IPS-18a (cell line): ENCODE results near the gene TCTN3.
"Not testable (repeated sequence)": the region's sequence is repeated elsewhere in the genome, so short reads cannot be mapped to it uniquely, and the experiment has no call there.

Experiments used
- H3K27ac ChIP-seq: one replicate; pipeline ENCODE4 v1.5.1; 2013; ENCODE audit warnings: low read length
- H3K27me3 ChIP-seq: one replicate; pipeline ENCODE4 v1.6.1; 2013; ENCODE audit warnings: mild to moderate bottlenecking, low read length; ENCODE audit not compliant: control insufficient read depth, insufficient read depth
- H3K36me3 ChIP-seq: one replicate; pipeline ENCODE4 v1.6.1; 2013; ENCODE audit warnings: low read depth, low read length; ENCODE audit not compliant: control insufficient read depth
- H3K4me1 ChIP-seq: one replicate; pipeline ENCODE4 v1.6.1; 2013; ENCODE audit warnings: low read depth, low read length; ENCODE audit not compliant: control insufficient read depth
- H3K4me3 ChIP-seq: one replicate; pipeline ENCODE4 v1.5.1; 2013; ENCODE audit warnings: low read length
- H3K9ac ChIP-seq: one replicate; pipeline ENCODE4 v1.6.1; 2013; ENCODE audit warnings: mild to moderate bottlenecking, low read length, moderate library complexity
- H3K9me3 ChIP-seq: one replicate; pipeline ENCODE4 v1.6.1; 2013; ENCODE audit warnings: low read depth, low read length; ENCODE audit not compliant: control insufficient read depth

The TCTN3 gene

DNA sequence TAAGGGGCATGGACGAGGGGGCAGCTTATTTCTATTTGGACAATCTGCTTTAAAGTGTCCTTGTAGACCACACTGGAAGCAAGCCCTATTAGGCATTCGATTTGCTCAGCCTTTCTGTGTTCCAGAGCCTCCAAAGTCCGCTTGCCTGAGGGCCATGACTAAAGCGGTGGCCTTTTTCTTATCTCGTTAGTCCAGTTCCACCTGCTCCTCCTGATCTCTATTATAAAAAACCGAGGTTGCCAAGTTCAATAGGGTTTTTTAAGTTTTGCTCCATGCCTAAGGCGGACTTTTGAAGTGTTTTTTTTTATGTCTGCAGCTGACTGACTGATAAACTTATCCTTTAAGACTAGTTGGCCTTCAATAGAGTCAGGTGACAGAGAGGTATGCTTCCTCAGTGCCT, 27.0 kb upstream of the TCTN3 start:
- H3K27ac ChIP-seq, H3K9me3 ChIP-seq, H3K36me3 ChIP-seq, H3K4me3 ChIP-seq, H3K27me3 ChIP-seq, H3K9ac ChIP-seq, H3K4me1 ChIP-seq: not testable (repeated sequence)

GRCh38 chr10:95716866-95717265, 23.1 kb upstream of the TCTN3 start:
- Histone ChIP-seq H3K27me3 (no peaks in the 10 kb centered on the region), H3K27ac (no peak overlapping the region), H3K4me1 (no peaks in the 10 kb centered on the region), H3K9ac (no peak overlapping the region), H3K9me3 (no peaks in the 10 kb centered on the region), H3K36me3 (no peaks in the 10 kb centered on the region), H3K4me3 (no peak overlapping the region)

DNA sequence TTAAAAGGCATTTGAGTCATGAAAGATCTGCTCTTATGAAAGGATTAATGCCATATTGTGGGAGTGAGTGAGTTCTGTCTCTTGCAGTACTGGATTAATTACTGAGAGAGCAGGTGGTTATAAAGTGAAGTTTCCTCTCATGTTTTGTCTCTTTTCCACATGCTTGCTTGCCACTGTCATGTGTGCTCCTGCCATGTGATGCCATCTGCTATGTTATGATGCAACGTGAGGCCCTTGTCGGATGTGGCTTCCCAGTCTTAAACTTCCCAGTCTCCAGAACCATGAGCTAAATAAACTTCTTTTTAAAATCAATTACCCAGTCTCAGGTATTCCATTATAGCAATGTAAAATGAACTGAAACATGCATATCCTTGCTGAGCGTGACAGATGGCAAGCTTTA, 22.7 kb upstream of the TCTN3 start:
- Histone ChIP-seq H3K9me3 (no peaks in the 10 kb centered on the region), H3K9ac (no peak overlapping the region), H3K4me1 (no peaks in the 10 kb centered on the region), H3K4me3 (no peak overlapping the region), H3K27me3 (no peaks in the 10 kb centered on the region), H3K36me3 (no peaks in the 10 kb centered on the region), H3K27ac (no peak overlapping the region)

DNA sequence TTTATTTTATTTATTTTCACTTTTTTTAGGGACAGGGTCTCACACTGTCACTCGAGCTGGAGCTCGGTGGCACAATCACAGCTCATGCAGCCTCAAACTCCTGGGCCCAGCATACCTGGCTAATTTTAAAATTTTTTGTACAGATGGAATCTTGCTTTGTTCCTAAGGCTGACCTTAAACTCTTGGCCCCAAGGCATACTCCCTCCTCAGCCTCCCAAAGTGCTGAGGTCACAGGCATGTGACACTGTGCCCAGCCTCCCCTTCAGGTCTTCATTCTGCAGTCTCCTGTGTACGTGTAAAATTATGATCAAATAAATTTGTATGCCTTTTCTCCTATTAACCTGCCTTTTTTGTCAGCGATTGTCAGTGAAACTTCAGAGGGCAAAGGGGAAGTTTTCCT, 17.8 kb upstream of the TCTN3 start:
- Histone ChIP-seq H3K9ac (no peak overlapping the region), H3K4me3 (no peak overlapping the region), H3K27ac (no peak overlapping the region), H3K36me3 (no peaks in the 10 kb centered on the region), H3K4me1 (no peaks in the 10 kb centered on the region), H3K27me3 (no peaks in the 10 kb centered on the region), H3K9me3 (no peaks in the 10 kb centered on the region)

- Histone ChIP-seq H3K27ac (no peak overlapping the region), H3K4me3 (no peak overlapping the region), H3K36me3 (no peaks in the 10 kb centered on the region), H3K9me3 (no peaks in the 10 kb centered on the region), H3K9ac (no peak overlapping the region), H3K27me3 (no peaks in the 10 kb centered on the region), H3K4me1 (no peaks in the 10 kb centered on the region)
Measured at GRCh38 chr10:95706990-95707389, 13.3 kb upstream of the TCTN3 start.

DNA sequence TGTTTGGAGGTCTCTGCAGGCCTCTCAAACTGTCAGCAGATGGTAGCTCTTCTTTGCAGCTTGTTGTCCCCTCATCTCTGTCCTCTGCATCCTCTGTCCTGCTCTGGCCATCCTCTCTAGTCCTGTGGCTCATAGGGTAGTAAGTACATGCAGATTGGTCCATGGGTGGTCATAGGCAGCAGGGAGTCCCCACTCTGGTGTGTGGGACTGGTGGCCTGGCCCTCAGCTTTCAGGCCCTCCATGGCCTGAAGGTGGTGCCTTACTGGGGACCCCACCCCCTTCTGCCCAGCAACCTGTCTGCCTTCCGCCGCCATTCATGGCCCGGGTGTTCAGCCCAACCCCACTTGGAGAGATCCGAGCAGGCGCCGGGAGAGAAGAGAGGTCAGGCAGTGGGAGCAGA, 12.8 kb upstream of the TCTN3 start:
- Histone ChIP-seq H3K36me3 (no peaks in the 10 kb centered on the region), H3K4me1 (no peaks in the 10 kb centered on the region), H3K9ac (no peak overlapping the region), H3K27ac (no peak overlapping the region), H3K27me3 (no peaks in the 10 kb centered on the region), H3K4me3 (no peak overlapping the region), H3K9me3 (no peaks in the 10 kb centered on the region)

- H3K4me1 ChIP-seq: no peaks in the 10 kb centered on the region
- no peak overlapping the region for H3K9ac ChIP-seq
- H3K27me3 ChIP-seq: no peaks in the 10 kb centered on the region
- H3K36me3 ChIP-seq: no peaks in the 10 kb centered on the region
- no peak overlapping the region for H3K4me3 ChIP-seq
- H3K9me3 ChIP-seq: no peaks in the 10 kb centered on the region
- no peak overlapping the region for H3K27ac ChIP-seq
Measured at GRCh38 chr10:95698415-95698814, 4.7 kb upstream of the TCTN3 start.

DNA sequence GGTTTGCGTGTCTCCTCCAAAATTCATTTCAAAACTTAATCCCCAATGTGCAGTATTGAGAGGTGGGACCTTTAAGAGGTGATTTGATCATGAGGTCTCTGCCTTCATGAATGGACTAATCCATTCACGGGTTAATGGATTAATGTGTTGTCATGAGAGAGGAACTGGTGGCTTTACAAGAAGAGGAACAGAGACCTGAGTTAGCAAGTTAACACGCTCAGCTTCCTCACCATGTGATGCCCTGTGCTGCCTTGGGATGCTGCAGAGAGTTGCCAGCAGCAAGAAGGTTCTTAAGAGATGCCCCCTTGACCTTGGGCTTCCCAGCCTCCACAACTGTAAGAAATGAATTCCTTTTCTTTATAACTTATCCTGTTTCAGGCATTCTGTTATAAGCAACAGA, 3.7 kb upstream of the TCTN3 start:
- Histone ChIP-seq H3K9me3 (no peaks in the 10 kb centered on the region), H3K9ac (no peak overlapping the region), H3K27me3 (no peaks in the 10 kb centered on the region), H3K4me3 (no peak overlapping the region), H3K4me1 (peaks cover 4% of the 10 kb centered on the region), H3K36me3 (no peaks in the 10 kb centered on the region), H3K27ac (no peak overlapping the region)

- no peak overlapping the region for H3K4me3 ChIP-seq
- H3K36me3 ChIP-seq: peaks cover 18% of the 10 kb centered on the region
- no peak overlapping the region for H3K27ac ChIP-seq
- no peak overlapping the region for H3K9ac ChIP-seq
- H3K27me3 ChIP-seq: no peaks in the 10 kb centered on the region
- H3K9me3 ChIP-seq: no peaks in the 10 kb centered on the region
- peaks cover 4% of the 10 kb centered on the region for H3K4me1 ChIP-seq
Measured at GRCh38 chr10:95694665-95695064, 938 bp upstream of the TCTN3 start.

DNA sequence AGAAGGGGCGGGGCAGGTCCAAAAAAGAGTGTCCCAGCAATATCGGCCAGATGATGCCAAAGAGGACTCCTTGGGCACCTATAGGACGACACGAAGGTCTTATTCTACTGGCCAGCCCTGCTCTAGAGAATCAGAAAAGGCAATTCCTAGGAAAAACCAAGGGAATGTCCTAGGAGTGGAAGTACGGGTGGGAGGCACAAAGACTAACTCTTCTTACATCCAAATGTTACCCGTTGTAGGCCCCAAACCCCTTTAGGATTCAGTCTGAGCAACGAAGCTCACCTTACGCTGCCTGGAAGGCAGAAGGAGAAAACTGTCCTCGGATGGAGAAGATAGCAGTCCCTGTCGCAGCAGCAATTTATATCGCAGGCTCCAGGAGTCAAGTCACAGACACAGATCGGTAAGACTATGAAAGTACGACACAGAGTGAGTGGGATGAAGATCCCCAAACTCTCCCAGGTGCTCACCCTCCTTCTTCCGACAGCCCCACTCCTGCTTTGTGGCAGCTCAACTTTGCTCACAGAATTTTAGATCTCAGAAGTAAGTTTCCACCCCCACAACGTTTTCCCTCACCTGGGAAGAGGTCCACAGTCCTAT, 558 bp downstream of the TCTN3 start:
- Histone ChIP-seq H3K4me1 (peaks cover 4% of the 10 kb centered on the region), H3K27me3 (no peaks in the 10 kb centered on the region), H3K27ac (peak overlapping the region; percentile 89), H3K36me3 (peaks cover 31% of the 10 kb centered on the region), H3K4me3 (peak overlapping the region; percentile 97), H3K9me3 (no peaks in the 10 kb centered on the region), H3K9ac (peak overlapping the region; percentile 97)

DNA sequence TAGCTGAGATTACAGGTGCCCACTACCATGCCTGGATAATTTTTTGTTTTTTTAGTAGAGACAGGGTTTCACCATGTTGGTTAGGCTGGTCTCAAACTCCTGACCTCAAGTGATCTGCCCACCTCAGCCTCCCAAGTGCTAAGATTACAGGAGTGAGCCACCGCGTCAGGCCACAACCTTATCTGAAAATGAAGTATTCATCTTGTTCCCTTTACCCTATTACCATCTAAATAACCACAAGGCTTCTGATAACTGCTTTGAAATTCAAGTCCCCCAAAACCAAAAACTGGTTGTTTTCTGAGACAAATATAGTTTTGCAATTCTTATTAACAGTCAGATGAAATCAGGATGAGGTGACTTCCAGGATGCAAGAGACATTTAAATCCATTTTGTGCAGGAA, 2.4 kb downstream of the TCTN3 start:
- Histone ChIP-seq H3K36me3 (peaks cover 46% of the 10 kb centered on the region), H3K4me3 (no peak overlapping the region), H3K9ac (no peak overlapping the region), H3K9me3 (no peaks in the 10 kb centered on the region), H3K27me3 (no peaks in the 10 kb centered on the region), H3K27ac (no peak overlapping the region), H3K4me1 (peaks cover 4% of the 10 kb centered on the region)

- H3K27me3 ChIP-seq: no peaks in the 10 kb centered on the region
- no peaks in the 10 kb centered on the region for H3K9me3 ChIP-seq
- H3K36me3 ChIP-seq: peaks cover 71% of the 10 kb centered on the region
- H3K4me3 ChIP-seq: no peak overlapping the region
- no peak overlapping the region for H3K9ac ChIP-seq
- no peak overlapping the region for H3K27ac ChIP-seq
- peaks cover 4% of the 10 kb centered on the region for H3K4me1 ChIP-seq
Measured at GRCh38 chr10:95688648-95689047, 5.1 kb downstream of the TCTN3 start.
